ENCODE data around the gene FAM120AOS.

The FAM120AOS gene

DNA sequence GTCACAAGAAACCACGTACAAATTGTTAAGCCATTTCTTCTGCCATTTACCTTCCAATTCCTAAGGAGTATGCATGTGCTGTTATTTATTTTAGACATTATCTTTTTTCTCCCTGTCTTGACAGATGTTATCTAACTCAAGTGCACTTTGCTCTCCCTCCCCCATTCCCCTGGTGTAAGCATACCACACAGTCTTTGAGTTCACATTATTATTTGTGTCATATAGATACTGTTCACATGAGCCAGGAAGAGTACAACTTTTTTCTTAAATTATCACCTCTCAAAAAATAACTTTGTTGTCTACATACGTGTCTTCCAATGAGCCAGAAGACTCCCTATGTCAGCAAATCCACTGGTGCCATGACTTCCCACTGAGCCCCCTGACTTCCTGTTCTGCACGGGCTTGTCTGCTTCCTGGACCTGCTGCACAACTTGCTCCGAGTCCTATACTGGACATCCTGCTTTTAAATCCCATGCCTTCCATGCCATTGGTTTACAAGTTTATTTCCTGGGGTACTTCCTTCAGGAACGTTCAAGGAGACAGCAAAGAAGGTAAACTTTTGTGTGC is 21.8 kb downstream of the FAM120AOS start:
- no peak for DNase-seq (ENCODE audit: low read depth in 2 of 2)
- no peak overlapping the region for H3K4me3 ChIP-seq (replicated peaks in 1 of 2; ENCODE audit: low read depth in 2 of 2, low read length in 2 of 2)
- no peak for TF ChIP-seq CTCF (IDR thresholded peaks at IDR 0.05; ENCODE audit: low read depth, low read length)

DNA sequence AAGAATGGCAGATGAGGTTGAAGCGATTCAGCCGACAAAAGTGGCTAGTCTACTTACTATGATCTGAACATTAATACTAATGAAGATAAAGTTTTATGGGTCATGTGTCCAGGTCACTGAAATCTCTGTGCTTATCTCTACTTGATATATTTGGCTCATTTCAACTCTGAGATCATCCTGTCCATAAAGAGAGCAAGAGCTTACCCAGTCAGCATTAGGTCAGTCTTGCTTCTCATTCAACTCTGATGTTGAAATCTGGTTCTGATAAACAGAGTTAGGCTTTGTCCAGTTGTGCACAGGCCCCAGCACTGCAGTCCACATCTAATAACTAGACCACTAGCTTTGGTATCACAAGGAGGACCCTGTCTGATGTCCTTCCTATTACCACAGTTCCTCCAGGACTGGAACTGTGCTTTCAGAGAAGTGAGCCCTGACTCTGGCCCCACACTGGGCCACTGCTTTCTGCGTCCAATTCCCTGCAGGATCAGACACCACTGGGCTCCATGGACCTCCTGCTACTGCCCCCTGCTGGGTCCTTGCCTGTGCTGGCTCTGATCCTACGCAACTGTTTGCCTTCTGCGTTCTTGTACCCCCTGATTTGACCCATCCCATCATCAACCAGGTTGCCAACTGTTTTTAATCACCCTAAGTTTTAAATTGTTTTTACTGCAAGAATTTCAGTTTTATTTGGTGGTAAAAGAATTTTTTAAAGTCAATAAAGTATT is 25.6 kb downstream of the FAM120AOS start:
- no peak overlapping the region for H3K4me3 ChIP-seq (replicated peaks in 1 of 2; ENCODE audit: low read depth in 2 of 2, low read length in 2 of 2)
- no peak for DNase-seq (ENCODE audit: low read depth in 2 of 2)
- TF ChIP-seq CTCF (IDR thresholded peaks at IDR 0.05; ENCODE audit: low read depth, low read length) = no peak

DNA sequence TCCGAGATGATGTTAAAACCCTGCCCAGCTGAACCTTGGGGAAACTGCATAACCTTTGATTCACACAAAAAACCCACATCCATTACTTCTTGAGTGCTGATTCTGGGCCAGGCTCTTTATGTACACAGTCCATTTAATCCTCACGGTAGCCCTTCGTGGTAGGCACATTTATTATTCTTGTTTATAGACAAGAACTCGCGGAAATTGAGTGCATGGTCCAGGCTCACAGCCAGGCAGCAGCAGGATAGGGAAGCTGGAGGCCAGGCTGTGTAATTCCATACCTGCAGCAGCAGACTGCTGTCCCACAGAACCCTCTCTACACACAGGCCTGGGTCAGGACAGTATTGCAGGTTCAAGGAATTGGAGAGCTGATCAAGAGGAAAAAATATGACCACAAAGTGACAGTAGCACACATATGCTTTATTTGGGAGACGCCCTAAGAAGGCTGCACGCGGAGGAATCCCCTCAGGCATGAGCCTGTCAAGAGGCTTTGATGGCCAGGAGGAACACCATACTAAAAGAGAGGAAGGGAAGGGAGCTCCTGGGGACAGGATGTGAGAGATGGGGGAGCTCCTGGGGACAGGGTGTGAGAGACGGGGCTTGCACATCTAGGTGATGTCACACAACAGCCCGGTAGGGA is 30.3 kb downstream of the FAM120AOS start:
- no peak for DNase-seq (ENCODE audit: low read depth in 2 of 2)
- no peak overlapping the region for H3K4me3 ChIP-seq (replicated peaks in 1 of 2; ENCODE audit: low read depth in 2 of 2, low read length in 2 of 2)
- no peak for TF ChIP-seq CTCF (IDR thresholded peaks at IDR 0.05; ENCODE audit: low read depth, low read length)

DNA sequence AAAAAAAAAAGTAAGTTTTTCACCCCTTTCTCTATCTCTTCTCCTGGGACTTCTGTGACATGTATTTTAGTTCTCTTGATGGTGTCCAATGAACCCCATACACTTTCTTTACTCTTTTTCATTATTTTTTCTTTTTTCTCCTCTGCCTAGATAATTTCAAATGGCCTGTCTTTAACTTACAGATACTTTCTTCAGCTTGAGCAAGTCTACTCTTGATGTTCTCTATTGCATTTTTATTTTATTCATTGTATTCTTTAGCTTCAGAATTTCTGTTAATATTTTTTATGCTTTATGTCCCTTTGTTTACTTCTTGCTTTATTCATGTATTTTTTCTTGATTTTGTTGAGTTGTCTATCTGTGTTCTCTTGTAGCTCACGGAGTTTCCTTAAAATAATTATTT is 34.4 kb downstream of the FAM120AOS start:
- no peak for DNase-seq (ENCODE audit: low read depth in 2 of 2)
- TF ChIP-seq CTCF (IDR thresholded peaks at IDR 0.05; ENCODE audit: low read depth, low read length) = no peak
- no peak overlapping the region for H3K4me3 ChIP-seq (replicated peaks in 1 of 2; ENCODE audit: low read depth in 2 of 2, low read length in 2 of 2)

DNA sequence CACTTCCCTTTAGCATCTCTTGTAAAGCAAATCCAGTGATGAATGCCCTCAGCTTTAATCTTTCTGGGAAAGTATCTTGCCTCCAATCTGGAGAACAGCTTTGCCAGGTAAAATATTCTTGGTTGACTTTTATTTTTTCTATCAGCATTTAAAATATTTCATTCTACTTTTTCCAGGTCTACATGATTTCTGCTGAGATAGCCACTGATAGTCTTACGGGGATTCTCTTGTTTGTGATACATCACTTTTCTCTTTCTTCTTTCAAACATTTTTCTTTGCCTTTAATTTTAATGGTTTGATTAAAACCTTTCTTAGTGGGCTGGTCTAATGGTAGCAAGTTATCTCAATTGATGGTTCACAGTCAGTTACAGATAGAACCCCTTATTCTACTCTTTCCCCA is 35.8 kb downstream of the FAM120AOS start:
- DNase-seq (ENCODE audit: low read depth in 2 of 2) = no peak
- TF ChIP-seq CTCF (IDR thresholded peaks at IDR 0.05; ENCODE audit: low read depth, low read length) = no peak
- no peak overlapping the region for H3K4me3 ChIP-seq (replicated peaks in 1 of 2; ENCODE audit: low read depth in 2 of 2, low read length in 2 of 2)

DNA sequence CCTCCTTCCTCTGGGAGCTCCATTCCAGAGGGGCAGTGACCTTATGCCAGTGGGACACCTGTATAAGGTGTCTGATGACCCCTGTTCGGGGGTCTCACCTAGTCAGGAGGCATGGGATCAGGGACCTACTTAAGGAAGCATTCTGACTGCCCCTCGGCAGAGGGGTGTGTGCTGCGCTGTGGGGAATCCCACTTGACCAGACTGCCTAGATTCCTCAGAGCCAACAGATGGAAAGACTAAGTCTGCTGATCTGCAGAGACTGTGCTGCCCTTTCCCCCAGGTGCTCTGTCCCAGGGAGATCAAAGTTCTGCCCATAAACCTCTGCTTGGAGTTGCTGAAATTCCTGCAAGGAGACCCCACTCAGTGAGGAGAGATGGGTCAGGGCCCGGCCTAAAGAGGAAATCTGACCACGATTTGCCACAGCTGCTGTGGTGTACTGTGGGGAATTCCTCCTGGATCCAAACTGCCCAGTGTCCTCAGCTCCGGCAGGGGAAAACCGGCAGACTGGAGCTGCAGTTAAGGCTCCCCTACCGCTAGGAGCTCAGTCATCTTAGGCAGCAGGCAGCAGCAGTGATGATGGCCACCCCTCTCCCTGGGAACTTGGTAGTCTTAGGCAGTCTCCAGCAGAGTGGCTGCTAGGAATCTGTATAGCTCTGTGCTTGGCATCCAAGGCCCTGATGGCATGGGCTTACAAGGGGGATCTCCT is 36.7 kb downstream of the FAM120AOS start:
- no peak for TF ChIP-seq CTCF (IDR thresholded peaks at IDR 0.05; ENCODE audit: low read depth, low read length)
- H3K4me3 ChIP-seq (replicated peaks in 1 of 2; ENCODE audit: low read depth in 2 of 2, low read length in 2 of 2) = no peak overlapping the region
- DNase-seq (ENCODE audit: low read depth in 2 of 2) = no peak
